H1 (cell line): Measurements from ENCODE around the gene LIPT2.

Source experiments
- CEBPB ChIP-seq: IDR thresholded peaks from 2 replicates; pipeline ENCODE4 v1.6.1; 2012; ENCODE audit warnings: low read depth, low read length
- CTCF ChIP-seq, 3 experiments: IDR thresholded peaks; 1 replicate in 2 of 3; 2 replicates in 1 of 3; pipeline versions ENCODE4 v1.5.1 to v1.6.1; 2011; ENCODE audit warnings: low read length in 3 of 3, mild to moderate bottlenecking in 3 of 3, inconsistent platforms in 2 of 3, low read depth in 1 of 3, moderate library complexity in 1 of 3; ENCODE audit not compliant: insufficient read depth in 1 of 3; ENCODE audit errors: control extremely low read depth in 1 of 3
- MAFK ChIP-seq: IDR thresholded peaks from 2 replicates; pipeline ENCODE4 v1.6.1; 2012; ENCODE audit warnings: low read depth, mild to moderate bottlenecking, improper control_type of control experiment, low read length
- NRF1 ChIP-seq: IDR thresholded peaks from 2 replicates; pipeline ENCODE4 v1.6.1; 2011; ENCODE audit warnings: mild to moderate bottlenecking, low read depth, low read length, improper control_type of control experiment
- POLR2A ChIP-seq, 2 experiments: IDR thresholded peaks; 1 replicate in 1 of 2; 2 replicates in 1 of 2; pipeline ENCODE4 v1.6.1; 2011; ENCODE audit warnings: low read depth in 2 of 2, low read length in 2 of 2, mild to moderate bottlenecking in 2 of 2; ENCODE audit errors: control extremely low read depth in 1 of 2
- POLR2AphosphoS5 ChIP-seq: IDR thresholded peaks from 2 replicates; pipeline ENCODE4 v1.6.1; 2011; ENCODE audit warnings: low read depth, low read length

GRCh38 chr11:74460065-74460464 is 33.5 kb downstream of the LIPT2 start:
- no peak for TF ChIP-seq POLR2AphosphoS5
- no peak for TF ChIP-seq CEBPB
- no peak for TF ChIP-seq POLR2A (IDR thresholded peaks at IDR 0.05; ENCODE audit: control extremely low read depth in 1 of 2, low read depth in 2 of 2, low read length in 2 of 2)
- no peak for TF ChIP-seq CTCF (IDR thresholded peaks at IDR 0.05; ENCODE audit: control extremely low read depth in 1 of 3, insufficient read depth in 1 of 3, low read depth in 1 of 3, low read length in 3 of 3)
- no peak for TF ChIP-seq NRF1
- TF ChIP-seq MAFK = no peak
